K562 (cell line): ENCODE data around the gene ASNS. TPM values are rescaled to one million over a fixed set of nuclear protein-coding genes. Genes with fewer than 3 reads are reported as not detected.
A peak's percentile ranks its signal among the peaks of the same experiment; 100 is the strongest.

ENCODE experiments used
- ATF1 ChIP-seq, 2 experiments: fragments of 450-650 bp in 1 of 2; IDR thresholded peaks; 2 replicates each; pipeline ENCODE4 v1.6.1; 2016; ENCODE audit warnings: missing compliant biosample characterization in 1 of 2, missing genetic modification characterization in 1 of 2
- CREB1 ChIP-seq, 2 experiments: sonication (generic) in 1 of 2; formaldehyde crosslinking in 1 of 2; IDR thresholded peaks; 2 replicates each; pipeline versions ENCODE4 v1.6.1 to v1.8.0; 2012 to 2022; ENCODE audit warnings: inconsistent platforms in 1 of 2, mild to moderate bottlenecking in 1 of 2, missing genetic modification reagents in 1 of 2, moderate library complexity in 1 of 2
- ESRRB ChIP-seq: fragments of 250-450 bp; sonication (Bioruptor Pico); IDR thresholded peaks from 2 replicates; pipeline ENCODE4 v1.5.0; 2020; ENCODE audit warnings: mild to moderate bottlenecking, moderate library complexity, borderline replicate concordance
- FOXO4 ChIP-seq: fragments of 450-650 bp; formaldehyde crosslinking; IDR thresholded peaks from 2 replicates; pipeline ENCODE4 v1.4.0; 2020; ENCODE audit warnings: mild to moderate bottlenecking, moderate library complexity
- FOXP1 ChIP-seq: sonication (generic); formaldehyde crosslinking; IDR thresholded peaks from 2 replicates; pipeline ENCODE4 v1.8.0; 2022; ENCODE audit warnings: mild to moderate bottlenecking, missing genetic modification reagents
- NONO ChIP-seq, 2 experiments: fragments of 200-400 bp in 1 of 2; fragments of 450-650 bp in 1 of 2; formaldehyde crosslinking in 1 of 2; IDR thresholded peaks; 2 replicates each; pipeline ENCODE4 v1.6.1; 2017; ENCODE audit warnings: low read depth in 2 of 2, mild to moderate bottlenecking in 2 of 2, moderate library complexity in 2 of 2, low read length in 1 of 2
- NR3C1 ChIP-seq: sonication (generic); formaldehyde crosslinking; IDR thresholded peaks from 2 replicates; pipeline ENCODE4 v1.8.1; 2022; ENCODE audit warnings: missing genetic modification reagents
- POLR2AphosphoS2 ChIP-seq: IDR thresholded peaks from 2 replicates; pipeline ENCODE4 v1.6.1; 2012; ENCODE audit warnings: low read length, improper control_type of control experiment
- PTTG1 ChIP-seq: fragments of 450-650 bp; IDR thresholded peaks from 2 replicates; pipeline ENCODE4 v1.6.1; 2016; ENCODE audit warnings: low read depth, mild to moderate bottlenecking, missing genetic modification characterization, missing compliant biosample characterization
- SMAD2 ChIP-seq: fragments of 150-350 bp; IDR thresholded peaks from 2 replicates; pipeline ENCODE4 v1.6.1; 2014; ENCODE audit warnings: low read depth, mild to moderate bottlenecking, low read length
- SP1 ChIP-seq: sonication (generic); formaldehyde crosslinking; IDR thresholded peaks from 2 replicates; pipeline ENCODE4 v1.8.1; 2022; ENCODE audit warnings: mild to moderate bottlenecking, missing genetic modification reagents
- ZNF347 ChIP-seq: fragments of 450-650 bp; formaldehyde crosslinking; IDR thresholded peaks from 2 replicates; pipeline ENCODE4 v1.4.0; 2020; ENCODE audit warnings: low read depth, mild to moderate bottlenecking, moderate library complexity
- ZNF395 ChIP-seq: fragments of 200-800 bp; sonication (Bioruptor generic); IDR thresholded peaks from 2 replicates; pipeline ENCODE4 v1.6.1; 2017; ENCODE audit warnings: missing genetic modification characterization, missing compliant biosample characterization
- polyA plus RNA-seq, 8 experiments: library from polyadenylated mRNA; depleted of rRNA in 4 of 8; stranded (reverse) in 5 of 8; unstranded in 3 of 8; fragments of >200 nt; fragmentation: Nextera tagmentation in 2 of 8; fragmentation: Illumina TruSeq in 1 of 8; extraction: Ambion mirVana in 2 of 8; extraction: Trizol in 1 of 8; gene quantifications; 2 replicates each; pipeline versions ENCODE4 v1.2.1 to v1.2.3, GENCODE V29; 2011 to 2014; ENCODE audit warnings: inconsistent platforms in 1 of 8, missing spikeins in 1 of 8
- total RNA-seq, 7 experiments: library from RNA; depleted of rRNA in 6 of 7; stranded (reverse); fragments of >200 nt in 6 of 7; fragmentation: Illumina TruSeq in 2 of 7; extraction: Trizol in 2 of 7; gene quantifications; 2 replicates each; pipeline versions ENCODE4 v1.2.1 to v1.2.3, GENCODE V29; 2011 to 2021; ENCODE audit warnings: low replicate concordance in 1 of 7
- TF ChIP-seq, protein P1 (sequence below): sonication (generic); formaldehyde crosslinking; IDR thresholded peaks from 2 replicates; pipeline ENCODE4 v1.4.0; 2020; ENCODE audit warnings: mild to moderate bottlenecking, missing genetic modification reagents
- TF ChIP-seq, protein P2 (sequence below): sonication (generic); formaldehyde crosslinking; IDR thresholded peaks from 2 replicates; pipeline ENCODE4 v1.8.1; 2023; ENCODE audit warnings: mild to moderate bottlenecking, missing genetic modification reagents

ASNS gene
- total and polyA plus RNA-seq, 9 of the 15 experiments (the other 6 are each of a cell fraction or from before 2014, with no cell fraction given) = 42.1 to 354 (median 215) TPM

DNA sequence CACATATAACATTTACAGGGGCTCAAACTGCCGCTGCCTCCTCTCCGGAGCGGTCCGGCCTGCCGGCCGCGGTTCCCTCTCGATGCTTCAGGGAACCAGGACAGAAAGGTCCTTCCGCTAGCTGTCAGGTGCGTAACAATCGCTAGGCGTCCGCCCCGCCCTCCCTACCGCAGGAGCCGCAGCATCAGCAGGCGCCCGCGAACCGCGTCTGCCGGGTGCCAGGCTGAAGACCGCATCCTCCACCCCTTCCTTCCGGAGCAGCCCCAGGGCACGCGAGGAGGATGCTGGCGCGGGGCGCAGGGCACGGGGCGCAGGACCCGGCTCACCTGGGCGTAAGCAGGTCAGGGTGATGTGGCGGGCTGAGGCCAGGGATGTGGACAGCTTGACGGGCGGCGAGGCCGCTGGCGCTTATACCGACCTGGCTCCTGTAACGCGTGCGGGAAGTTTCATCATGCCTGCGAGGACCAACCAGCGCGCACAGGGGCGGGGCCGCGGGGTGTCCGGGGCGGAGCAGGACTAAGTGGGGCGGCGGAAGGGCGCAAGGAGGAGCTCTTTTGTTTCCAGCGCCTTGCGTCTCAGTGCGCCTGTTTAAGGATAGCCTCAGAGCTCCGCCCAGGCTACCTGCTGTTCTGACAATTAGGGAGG is at the start of gene ASNS (continued):
- TF ChIP-seq, protein P1, sequence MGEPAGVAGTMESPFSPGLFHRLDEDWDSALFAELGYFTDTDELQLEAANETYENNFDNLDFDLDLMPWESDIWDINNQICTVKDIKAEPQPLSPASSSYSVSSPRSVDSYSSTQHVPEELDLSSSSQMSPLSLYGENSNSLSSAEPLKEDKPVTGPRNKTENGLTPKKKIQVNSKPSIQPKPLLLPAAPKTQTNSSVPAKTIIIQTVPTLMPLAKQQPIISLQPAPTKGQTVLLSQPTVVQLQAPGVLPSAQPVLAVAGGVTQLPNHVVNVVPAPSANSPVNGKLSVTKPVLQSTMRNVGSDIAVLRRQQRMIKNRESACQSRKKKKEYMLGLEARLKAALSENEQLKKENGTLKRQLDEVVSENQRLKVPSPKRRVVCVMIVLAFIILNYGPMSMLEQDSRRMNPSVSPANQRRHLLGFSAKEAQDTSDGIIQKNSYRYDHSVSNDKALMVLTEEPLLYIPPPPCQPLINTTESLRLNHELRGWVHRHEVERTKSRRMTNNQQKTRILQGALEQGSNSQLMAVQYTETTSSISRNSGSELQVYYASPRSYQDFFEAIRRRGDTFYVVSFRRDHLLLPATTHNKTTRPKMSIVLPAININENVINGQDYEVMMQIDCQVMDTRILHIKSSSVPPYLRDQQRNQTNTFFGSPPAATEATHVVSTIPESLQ (CRISPR knock-in tag) = peak; percentile 71; the same call in 1 of the 2 replicates
- TF ChIP-seq NONO (IDR thresholded peaks at IDR 0.05; ENCODE audit: low read depth in 2 of 2, low read length in 1 of 2) (peak in 1 of 2 experiments; percentile 97; a peak in 2 of 4 replicates), SP1 (CRISPR knock-in tag) (peak; percentile 84), POLR2AphosphoS2 (peak; percentile 55; the same call in 1 of the 2 replicates), ESRRB (CRISPR knock-in tag) (no peak), CREB1 (IDR thresholded peaks at IDR 0.05) (peak; percentile 86), CREB1 (CRISPR knock-in tag; IDR thresholded peaks at IDR 0.05) (peak; percentile 75), ATF1 (CRISPR knock-in tag; IDR thresholded peaks at IDR 0.05) (peak; percentile 39; the same call in 1 of the 2 replicates), ATF1 (tag; IDR thresholded peaks at IDR 0.05) (peak; percentile 92), FOXO4 (CRISPR knock-in tag) (no peak), FOXP1 (peak; percentile 70), NR3C1 (CRISPR knock-in tag) (0 out of 2 replicates have a peak, but pooled peaks have one; percentile 56), ZNF395 (CRISPR knock-in tag) (peak; percentile 83; the same call in 1 of the 2 replicates), ZNF347 (CRISPR knock-in tag) (no peak), PTTG1 (tag) (no peak), SMAD2 (no peak)
- TF ChIP-seq, protein P2, sequence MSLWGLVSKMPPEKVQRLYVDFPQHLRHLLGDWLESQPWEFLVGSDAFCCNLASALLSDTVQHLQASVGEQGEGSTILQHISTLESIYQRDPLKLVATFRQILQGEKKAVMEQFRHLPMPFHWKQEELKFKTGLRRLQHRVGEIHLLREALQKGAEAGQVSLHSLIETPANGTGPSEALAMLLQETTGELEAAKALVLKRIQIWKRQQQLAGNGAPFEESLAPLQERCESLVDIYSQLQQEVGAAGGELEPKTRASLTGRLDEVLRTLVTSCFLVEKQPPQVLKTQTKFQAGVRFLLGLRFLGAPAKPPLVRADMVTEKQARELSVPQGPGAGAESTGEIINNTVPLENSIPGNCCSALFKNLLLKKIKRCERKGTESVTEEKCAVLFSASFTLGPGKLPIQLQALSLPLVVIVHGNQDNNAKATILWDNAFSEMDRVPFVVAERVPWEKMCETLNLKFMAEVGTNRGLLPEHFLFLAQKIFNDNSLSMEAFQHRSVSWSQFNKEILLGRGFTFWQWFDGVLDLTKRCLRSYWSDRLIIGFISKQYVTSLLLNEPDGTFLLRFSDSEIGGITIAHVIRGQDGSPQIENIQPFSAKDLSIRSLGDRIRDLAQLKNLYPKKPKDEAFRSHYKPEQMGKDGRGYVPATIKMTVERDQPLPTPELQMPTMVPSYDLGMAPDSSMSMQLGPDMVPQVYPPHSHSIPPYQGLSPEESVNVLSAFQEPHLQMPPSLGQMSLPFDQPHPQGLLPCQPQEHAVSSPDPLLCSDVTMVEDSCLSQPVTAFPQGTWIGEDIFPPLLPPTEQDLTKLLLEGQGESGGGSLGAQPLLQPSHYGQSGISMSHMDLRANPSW = peak; percentile 21; the same call in 1 of the 2 replicates
